MM.1S (cell line): ENCODE results near the gene MRTFA.

Experiments
- DNase-seq: peaks from one replicate; pipeline ENCODE4 v3.0.0-alpha.2; 2015
- H2AFZ ChIP-seq: fragments of 300-600 bp; sonication (generic); 2 replicates; pipeline ENCODE4 v1.6.0; 2016; ENCODE audit warnings: antibody characterized with exemption, low read length
- H3F3A ChIP-seq: fragments of 300-600 bp; sonication (generic); 2 replicates; pipeline ENCODE4 v1.6.1; 2016; ENCODE audit warnings: mild to moderate bottlenecking, antibody characterized with exemption, low read length, moderate library complexity, mixed read lengths; ENCODE audit not compliant: insufficient read depth
- H3K27ac ChIP-seq: fragments of 300-600 bp; sonication (generic); 2 replicates; pipeline ENCODE4 v1.5.1; 2016; ENCODE audit warnings: mild to moderate bottlenecking, low read length
- H3K27me3 ChIP-seq: fragments of 300-600 bp; sonication (generic); replicated peaks from 2 replicates; pipeline ENCODE4 v1.6.0; 2016; ENCODE audit warnings: low read length; ENCODE audit not compliant: insufficient read depth
- H3K36me3 ChIP-seq: fragments of 300-600 bp; sonication (generic); replicated peaks from 2 replicates; pipeline ENCODE4 v1.6.1; 2016; ENCODE audit warnings: mild to moderate bottlenecking, low read length, mixed read lengths; ENCODE audit not compliant: insufficient read depth
- H3K4me1 ChIP-seq: fragments of 300-600 bp; sonication (generic); 2 replicates; pipeline ENCODE4 v1.6.1; 2016; ENCODE audit warnings: low read length, mixed read lengths
- H3K4me2 ChIP-seq: fragments of 300-600 bp; sonication (generic); 2 replicates; pipeline ENCODE4 v1.6.0; 2016; ENCODE audit warnings: low read depth, low read length
- H3K4me3 ChIP-seq: fragments of 300-600 bp; sonication (generic); 2 replicates; pipeline ENCODE4 v1.5.1; 2016; ENCODE audit warnings: low read length, mixed read lengths
- H3K79me2 ChIP-seq: fragments of 300-600 bp; sonication (generic); 2 replicates; pipeline ENCODE4 v1.6.1; 2016; ENCODE audit warnings: mixed run types, low read length, mixed read lengths
- H3K9ac ChIP-seq: fragments of 300-600 bp; sonication (generic); 2 replicates; pipeline ENCODE4 v1.6.1; 2016; ENCODE audit warnings: low read length, mixed read lengths
- H3K9me2 ChIP-seq: fragments of 300-600 bp; sonication (generic); replicated peaks from 2 replicates; pipeline ENCODE4 v1.6.1; 2016; ENCODE audit warnings: mild to moderate bottlenecking, low read length, mixed read lengths; ENCODE audit not compliant: insufficient read depth
- H3K9me3 ChIP-seq: fragments of 300-600 bp; sonication (generic); replicated peaks from 2 replicates; pipeline ENCODE4 v1.6.1; 2016; ENCODE audit warnings: mild to moderate bottlenecking, low read length, mixed read lengths; ENCODE audit not compliant: insufficient read depth
- H4K20me1 ChIP-seq: fragments of 300-600 bp; sonication (generic); 2 replicates; pipeline ENCODE4 v1.6.1; 2016; ENCODE audit warnings: mild to moderate bottlenecking, low read length, moderate library complexity, mixed read lengths; ENCODE audit not compliant: insufficient read depth
- EZH2 ChIP-seq: fragments of 300-600 bp; sonication (generic); optimal IDR thresholded peaks from 2 replicates; pipeline ENCODE3; 2017; ENCODE audit warnings: low read depth, mild to moderate bottlenecking, antibody characterized with exemption, low read length, mixed read lengths
- EZH2phosphoT487 ChIP-seq: fragments of 300-600 bp; sonication (generic); IDR thresholded peaks from 2 replicates; pipeline ENCODE4 v1.6.1; 2018; ENCODE audit warnings: antibody characterized with exemption, low read length
- TF ChIP-seq, protein P1 (sequence below): fragments of 300-600 bp; sonication (generic); IDR thresholded peaks from 2 replicates; pipeline ENCODE4 v1.5.1; 2016; ENCODE audit warnings: antibody characterized with exemption, low read length, mixed read lengths

The MRTFA gene

DNA sequence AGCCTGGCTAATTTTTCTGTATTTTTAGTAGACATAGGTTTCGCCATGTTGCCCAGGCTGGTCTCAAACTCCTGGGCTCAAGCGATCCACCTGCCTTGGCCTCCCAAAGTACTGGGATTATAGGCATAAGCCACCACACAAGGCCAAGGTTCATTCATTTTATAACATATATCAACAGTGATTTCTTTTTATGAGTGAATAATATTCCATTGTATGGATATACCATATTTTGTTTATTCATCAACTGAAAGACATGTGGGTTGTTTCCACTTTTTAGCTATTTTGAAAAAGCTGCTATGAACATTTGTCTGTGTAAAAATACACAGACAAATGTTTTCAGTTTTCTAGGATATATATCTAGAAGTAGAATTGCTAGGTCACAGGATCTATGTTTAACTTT, 116.0 kb downstream of the MRTFA start:
- Histone ChIP-seq H3K9ac (no peak overlapping the region), H3F3A (no peaks in the 10 kb centered on the region), H2AFZ (no peak overlapping the region), H3K79me2 (0 out of 2 replicates have a peak, but pooled peaks cover 22% of the 10 kb centered on the region), H3K27me3 (no peaks in the 10 kb centered on the region), H3K4me2 (no peak overlapping the region), H3K4me3 (no peak overlapping the region), H3K9me2 (no peaks in the 10 kb centered on the region), H4K20me1 (peaks cover 6% of the 10 kb centered on the region; the same call in 1 of the 2 replicates), H3K4me1 (peaks cover 4% of the 10 kb centered on the region), H3K36me3 (no peaks in the 10 kb centered on the region), H3K9me3 (no peaks in the 10 kb centered on the region), H3K27ac (no peak overlapping the region)
- no peak for DNase-seq
- TF ChIP-seq, protein P1, sequence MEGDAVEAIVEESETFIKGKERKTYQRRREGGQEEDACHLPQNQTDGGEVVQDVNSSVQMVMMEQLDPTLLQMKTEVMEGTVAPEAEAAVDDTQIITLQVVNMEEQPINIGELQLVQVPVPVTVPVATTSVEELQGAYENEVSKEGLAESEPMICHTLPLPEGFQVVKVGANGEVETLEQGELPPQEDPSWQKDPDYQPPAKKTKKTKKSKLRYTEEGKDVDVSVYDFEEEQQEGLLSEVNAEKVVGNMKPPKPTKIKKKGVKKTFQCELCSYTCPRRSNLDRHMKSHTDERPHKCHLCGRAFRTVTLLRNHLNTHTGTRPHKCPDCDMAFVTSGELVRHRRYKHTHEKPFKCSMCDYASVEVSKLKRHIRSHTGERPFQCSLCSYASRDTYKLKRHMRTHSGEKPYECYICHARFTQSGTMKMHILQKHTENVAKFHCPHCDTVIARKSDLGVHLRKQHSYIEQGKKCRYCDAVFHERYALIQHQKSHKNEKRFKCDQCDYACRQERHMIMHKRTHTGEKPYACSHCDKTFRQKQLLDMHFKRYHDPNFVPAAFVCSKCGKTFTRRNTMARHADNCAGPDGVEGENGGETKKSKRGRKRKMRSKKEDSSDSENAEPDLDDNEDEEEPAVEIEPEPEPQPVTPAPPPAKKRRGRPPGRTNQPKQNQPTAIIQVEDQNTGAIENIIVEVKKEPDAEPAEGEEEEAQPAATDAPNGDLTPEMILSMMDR = no peak
- TF ChIP-seq EZH2phosphoT487 (no peak), EZH2 (no peak)

DNA sequence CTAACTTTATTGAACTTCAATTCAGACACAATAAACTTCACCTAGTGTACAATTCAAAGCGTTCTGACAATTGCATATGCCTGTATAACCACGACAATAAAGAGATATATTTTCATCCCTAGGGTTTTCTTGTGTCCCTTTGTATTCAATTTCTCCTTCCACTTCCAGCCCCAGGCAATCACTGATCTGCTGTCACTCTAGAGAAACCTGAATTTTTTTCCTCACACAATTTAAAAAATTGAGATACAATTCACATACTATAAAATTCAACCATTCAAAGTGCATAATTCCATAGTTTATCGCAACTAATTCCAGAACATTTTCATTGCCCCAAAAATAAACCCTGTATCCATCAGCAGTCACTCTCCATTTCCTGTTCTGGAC, 116.6 kb downstream of the MRTFA start:
- no peak overlapping the region for H3K4me2 ChIP-seq
- TF ChIP-seq EZH2phosphoT487 (no peak), EZH2 (no peak)
- TF ChIP-seq, protein P1 = no peak
- 0 out of 2 replicates have a peak, but pooled peaks cover 22% of the 10 kb centered on the region for H3K79me2 ChIP-seq
- no peaks in the 10 kb centered on the region for H3K27me3 ChIP-seq
- H3K36me3 ChIP-seq = no peaks in the 10 kb centered on the region
- H3K9me3 ChIP-seq = no peaks in the 10 kb centered on the region
- H4K20me1 ChIP-seq = peaks cover 6% of the 10 kb centered on the region; the same call in 1 of the 2 replicates
- H2AFZ ChIP-seq = no peak overlapping the region
- H3K9ac ChIP-seq = no peak overlapping the region
- H3K27ac ChIP-seq = no peak overlapping the region
- H3K9me2 ChIP-seq = no peaks in the 10 kb centered on the region
- no peak for DNase-seq
- no peaks in the 10 kb centered on the region for H3F3A ChIP-seq
- peaks cover 4% of the 10 kb centered on the region for H3K4me1 ChIP-seq
- no peak overlapping the region for H3K4me3 ChIP-seq

DNA sequence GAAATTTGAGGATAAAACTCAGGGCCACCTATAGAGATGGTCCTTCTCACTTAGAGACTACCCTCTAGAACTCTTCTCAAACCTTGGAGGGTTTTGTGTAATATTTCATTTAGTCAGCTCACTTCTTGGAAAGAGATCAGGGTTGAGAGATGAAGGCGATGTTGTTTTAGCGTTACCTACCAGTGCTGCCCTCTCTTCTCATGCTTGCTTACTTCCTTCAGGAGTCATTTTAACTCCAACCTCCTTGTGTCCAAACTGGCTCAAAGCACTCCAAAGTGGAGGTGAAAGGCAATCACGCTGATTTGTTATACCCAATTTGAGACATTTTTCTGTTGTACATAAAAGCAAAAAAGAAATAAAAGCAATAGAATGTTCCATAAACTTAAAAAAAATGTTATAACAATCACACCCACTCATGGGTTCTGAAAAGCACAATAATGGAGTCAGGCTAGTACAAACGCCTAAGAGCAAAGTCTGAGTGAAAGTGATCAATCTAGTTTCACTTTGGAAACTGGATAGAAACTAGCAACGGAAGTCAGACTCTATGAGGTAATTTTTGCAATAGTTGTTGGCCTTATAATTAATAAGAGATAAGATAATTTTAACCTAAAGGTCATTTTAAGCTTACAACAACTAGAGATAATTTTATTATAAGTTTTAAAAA, 117.1 kb downstream of the MRTFA start:
- H3K27me3 ChIP-seq = no peaks in the 10 kb centered on the region
- no peak overlapping the region for H3K4me3 ChIP-seq
- no peaks in the 10 kb centered on the region for H3K9me3 ChIP-seq
- H4K20me1 ChIP-seq = peaks cover 6% of the 10 kb centered on the region; the same call in 1 of the 2 replicates
- no peaks in the 10 kb centered on the region for H3F3A ChIP-seq
- H3K36me3 ChIP-seq = no peaks in the 10 kb centered on the region
- TF ChIP-seq EZH2phosphoT487 (no peak), EZH2 (no peak)
- TF ChIP-seq, protein P1 = no peak
- H3K9ac ChIP-seq = no peak overlapping the region
- H3K27ac ChIP-seq = no peak overlapping the region
- peak; percentile 69 for DNase-seq
- no peak overlapping the region for H3K4me2 ChIP-seq
- H3K4me1 ChIP-seq = peaks cover 4% of the 10 kb centered on the region
- no peak overlapping the region for H2AFZ ChIP-seq
- H3K79me2 ChIP-seq = 0 out of 2 replicates have a peak, but pooled peaks cover 21% of the 10 kb centered on the region
- no peaks in the 10 kb centered on the region for H3K9me2 ChIP-seq
